HG03108 (cell line): ENCODE data around the gene EPOP.

Source experiments
- ATAC-seq: cut with Tn5 transposase; IDR thresholded peaks from one replicate; pipeline ENCODE4 v1.9.1; 2021; ENCODE audit warnings: moderate library complexity; ENCODE audit not compliant: unreplicated experiment

EPOP gene

GRCh38 chr17:38706505-38707216 is 31.9 kb upstream of the EPOP start:
- ATAC-seq: no peak

DNA sequence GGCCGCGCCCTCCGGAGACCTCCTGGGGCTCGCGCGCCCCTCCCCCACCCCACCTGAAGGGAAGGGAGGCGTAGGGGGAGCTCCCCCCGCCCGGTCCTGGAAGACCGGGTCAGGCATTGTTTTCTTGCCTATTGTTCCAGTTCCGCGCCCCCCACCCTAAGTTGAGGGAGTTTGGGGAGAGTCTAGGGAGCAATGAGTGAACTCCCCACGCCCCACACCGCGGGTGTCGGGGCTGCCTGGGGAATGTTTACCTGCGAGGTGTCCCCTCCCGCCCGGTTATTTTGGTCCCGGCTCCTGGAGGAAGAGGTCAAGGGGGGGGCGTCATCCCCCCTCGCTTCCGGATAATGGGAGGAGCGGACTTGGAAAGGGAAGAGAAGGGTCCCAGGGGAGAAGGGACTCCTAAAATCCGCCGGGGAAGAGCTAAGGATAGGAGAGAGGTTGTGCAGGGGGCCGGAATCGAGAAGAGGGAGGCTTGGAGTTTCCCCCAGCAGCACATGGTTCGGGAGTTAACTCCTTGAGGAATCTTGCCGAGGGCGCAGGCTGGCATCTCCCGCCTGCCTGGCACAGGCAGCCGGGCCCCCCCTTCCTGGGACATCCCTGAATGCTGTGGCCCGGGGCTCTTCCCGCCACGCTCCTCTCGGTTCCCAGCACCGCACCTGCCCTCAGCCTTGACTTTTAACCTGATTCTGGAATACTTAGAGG is 31.2 kb upstream of the EPOP start:
- no peak for ATAC-seq

GRCh38 chr17:38705523-38705802 is 30.7 kb upstream of the EPOP start:
- no peak for ATAC-seq

- ATAC-seq: no peak
Measured at GRCh38 chr17:38704606-38705522, 30.1 kb upstream of the EPOP start, which contains the start of gene MLLT6. Gene MLLT6 (plus strand): TSS chr17:38705273. CDS start chr17:38705633, 360 bp downstream.

DNA sequence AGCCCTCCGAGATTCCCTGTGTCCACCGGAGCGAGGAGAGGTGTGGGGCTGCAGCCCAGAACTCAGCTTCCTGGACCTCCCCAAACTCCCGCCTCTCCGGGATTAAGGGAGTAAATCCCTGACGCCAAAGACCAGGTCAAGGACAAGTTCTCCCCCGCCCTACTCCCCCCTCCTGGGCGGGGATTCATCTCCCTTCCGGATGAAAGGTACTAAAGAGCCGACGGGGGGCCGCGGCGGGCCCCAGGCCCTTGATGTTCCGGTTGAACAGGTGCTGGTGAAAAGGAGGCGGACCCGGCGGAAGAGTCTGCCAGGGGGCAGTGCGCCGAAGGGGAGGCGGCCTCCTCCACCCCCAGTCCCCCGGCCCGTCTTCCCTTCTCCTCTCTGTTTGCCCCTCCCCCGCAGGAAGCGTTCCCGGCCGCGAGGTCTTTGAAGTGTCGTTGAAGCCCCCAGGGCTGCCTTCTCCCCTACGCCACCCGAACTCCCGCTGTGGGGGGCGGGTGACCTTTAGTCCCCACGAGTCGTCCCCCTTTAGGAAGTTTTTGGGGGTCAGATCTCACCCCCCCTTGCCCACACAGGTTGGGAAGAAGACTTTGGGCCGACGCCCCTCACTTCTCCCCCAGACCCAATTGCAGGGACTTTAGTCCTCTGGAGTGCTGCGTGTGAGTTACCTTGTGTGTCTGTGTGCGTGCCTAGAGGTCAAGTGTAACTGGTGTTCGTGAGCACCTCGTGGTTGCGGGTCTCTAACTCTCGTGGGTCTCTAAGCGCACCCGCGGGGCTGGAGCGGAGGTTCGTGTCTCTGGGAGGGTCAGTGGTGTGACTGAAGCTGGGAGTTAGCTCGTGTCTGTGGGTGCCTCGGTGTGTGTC is 29.2 kb upstream of the EPOP start:
- ATAC-seq: peak; percentile 24

DNA sequence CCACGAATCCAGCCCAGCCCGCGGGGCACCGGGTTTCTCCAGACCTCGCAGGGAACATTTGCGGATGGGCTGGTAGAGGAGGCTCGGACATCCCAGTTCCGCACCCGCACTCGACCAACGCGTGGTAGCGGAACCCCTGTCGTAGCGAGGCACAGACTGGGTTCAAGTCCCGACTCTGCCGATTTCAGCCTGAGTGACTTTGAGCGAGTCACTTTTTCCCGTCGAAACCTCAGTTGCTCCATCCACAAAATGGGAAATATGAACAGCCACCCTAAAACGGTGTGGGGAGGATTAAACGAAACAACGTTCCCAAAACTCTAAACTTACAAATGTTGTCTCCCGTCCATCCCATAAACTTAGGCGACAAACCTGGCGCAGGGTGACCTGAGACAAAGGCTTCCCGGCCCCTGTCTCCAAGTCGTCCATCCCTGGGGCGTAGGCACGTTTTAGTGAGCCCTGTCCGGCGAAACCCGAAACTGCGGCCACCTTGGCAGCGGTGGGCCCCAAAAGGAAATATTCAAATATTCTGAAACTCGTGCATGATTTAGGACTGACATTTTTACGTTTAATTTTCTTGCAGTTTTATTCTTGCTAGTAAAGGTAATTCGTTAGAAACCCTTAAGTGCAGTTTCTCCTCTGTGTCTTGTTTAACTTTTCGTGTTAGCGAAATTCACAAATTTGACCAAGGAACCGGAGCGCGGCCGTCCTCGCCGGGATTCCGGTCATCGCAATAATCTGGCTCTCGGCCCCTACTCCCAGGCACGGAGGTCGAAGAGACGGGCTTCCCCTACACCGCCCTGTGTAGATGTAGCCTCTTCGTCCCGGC is 28.4 kb upstream of the EPOP start:
- no peak for ATAC-seq

- ATAC-seq: no peak
Measured at GRCh38 chr17:38702166-38702915, 27.6 kb upstream of the EPOP start.

- ATAC-seq: no peak
Measured at GRCh38 chr17:38701504-38702165, 26.9 kb upstream of the EPOP start.

- no peak for ATAC-seq
Measured at GRCh38 chr17:38698760-38699159, 24.0 kb upstream of the EPOP start.

DNA sequence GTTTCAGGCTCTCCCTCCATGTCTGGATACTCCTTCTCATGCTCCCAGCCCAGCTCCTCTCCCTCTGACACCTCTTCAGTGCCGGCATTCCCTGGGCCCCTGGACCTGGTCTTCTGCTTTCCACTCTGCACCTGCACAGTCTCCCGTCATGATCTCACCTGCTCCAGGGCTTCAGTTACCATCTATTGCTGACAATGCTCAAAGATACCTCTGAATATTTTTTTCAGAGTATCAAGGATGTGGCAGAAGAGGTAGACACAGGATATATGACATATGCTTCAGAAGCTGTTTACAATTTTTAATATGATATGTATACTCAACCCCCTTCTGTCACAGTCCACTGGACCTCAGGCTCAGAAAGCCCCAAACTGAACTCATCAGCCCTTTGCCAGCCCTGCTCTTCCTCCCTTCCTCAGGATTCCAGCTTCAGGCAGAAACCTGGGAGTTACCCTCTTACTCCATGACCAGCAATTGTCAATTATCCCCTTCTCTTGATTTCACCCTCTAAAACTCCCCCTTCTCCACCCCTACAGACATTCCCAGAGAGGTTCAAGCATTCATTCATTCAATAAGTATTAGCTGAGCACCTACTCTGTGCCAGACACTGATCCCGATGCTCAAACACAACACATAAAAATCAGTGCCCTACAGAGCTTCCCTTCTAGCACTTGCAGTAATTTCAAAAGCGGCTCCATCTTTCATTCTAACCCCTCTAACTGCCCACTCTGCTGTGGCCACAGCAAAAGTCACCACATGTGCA is 22.5 kb upstream of the EPOP start:
- ATAC-seq: no peak

- ATAC-seq: no peak
Measured at GRCh38 chr17:38693700-38694329, 19.1 kb upstream of the EPOP start.

- ATAC-seq: no peak
Measured at GRCh38 chr17:38691154-38691553, 16.4 kb upstream of the EPOP start.

DNA sequence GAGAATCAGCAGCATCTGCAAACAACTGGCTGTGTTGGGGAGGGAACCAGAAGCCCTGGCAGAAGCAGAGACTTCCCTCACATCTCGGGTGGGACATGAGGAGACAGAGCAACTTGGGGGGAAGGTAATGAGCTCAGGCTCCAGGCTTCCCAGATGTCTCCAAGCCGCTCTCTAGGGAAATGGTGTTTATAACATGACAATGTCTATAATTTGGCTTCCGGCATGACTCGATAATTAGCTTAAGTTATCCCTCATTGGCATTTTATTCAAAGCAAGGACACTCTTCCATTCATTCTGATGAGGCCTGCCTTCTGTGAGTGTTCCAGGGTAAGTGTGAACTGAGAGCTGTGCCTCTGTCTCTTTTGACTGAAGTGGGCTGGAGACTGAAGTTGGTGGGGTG is 15.6 kb upstream of the EPOP start:
- ATAC-seq: no peak

GRCh38 chr17:38687286-38687685 is 12.5 kb upstream of the EPOP start:
- ATAC-seq: no peak

DNA sequence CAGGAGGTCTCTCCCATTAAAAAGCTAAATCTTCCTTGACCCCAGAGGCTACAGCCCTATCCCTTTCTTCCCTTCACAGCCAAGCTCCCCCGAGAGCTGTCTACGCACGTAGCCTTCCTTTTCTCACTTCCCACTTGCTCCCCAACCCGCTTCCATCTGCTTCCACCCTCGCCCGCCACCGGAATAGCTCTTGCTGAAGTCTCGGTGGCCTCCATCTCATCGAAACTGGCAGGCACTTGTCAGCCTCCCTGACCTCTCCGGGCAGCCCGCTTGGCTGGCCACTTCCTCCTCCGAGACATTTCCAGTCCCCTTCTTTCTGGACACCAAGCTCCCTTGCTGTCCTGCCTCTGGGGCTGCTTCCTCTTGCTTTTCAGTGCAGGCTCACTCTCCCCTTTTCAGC is 10.7 kb upstream of the EPOP start:
- ATAC-seq: no peak

DNA sequence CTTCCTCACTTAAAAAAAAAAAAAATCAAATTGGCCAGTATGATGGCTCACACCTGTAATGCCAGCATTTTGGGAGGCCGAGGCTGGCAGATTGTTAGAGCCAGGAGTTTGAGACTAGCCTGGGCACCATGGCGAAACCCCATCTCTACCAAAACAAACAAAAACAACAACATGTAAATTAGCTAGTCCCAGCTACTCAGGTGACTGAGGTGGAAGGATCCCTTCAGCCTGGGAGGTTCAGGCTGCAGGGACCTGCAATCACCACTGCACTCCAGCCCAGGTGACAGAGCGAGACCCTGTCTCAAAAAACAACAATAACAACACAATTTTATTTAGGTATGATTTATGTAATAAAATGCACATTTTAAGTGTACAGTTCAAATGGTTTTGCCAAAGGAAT is 6.3 kb upstream of the EPOP start:
- ATAC-seq: no peak

DNA sequence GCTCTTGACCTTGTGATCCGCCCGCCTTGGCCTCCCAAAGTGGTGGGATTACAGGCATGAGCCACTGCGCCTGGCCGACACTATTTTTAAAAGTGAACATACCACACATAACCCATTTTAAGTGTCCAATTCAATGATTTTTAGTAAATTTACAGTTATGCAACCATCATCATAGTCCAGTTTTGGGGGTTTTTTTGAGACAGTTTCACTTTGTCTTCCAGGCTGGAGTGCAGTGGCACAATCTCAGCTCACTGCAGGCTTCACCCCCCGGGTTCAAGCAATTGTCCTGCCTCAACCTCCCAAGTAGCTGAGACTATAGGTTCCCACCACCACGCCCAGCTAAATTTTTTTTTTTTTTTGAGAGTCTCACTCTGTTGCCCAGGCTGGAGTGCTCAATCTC is 3.1 kb upstream of the EPOP start:
- ATAC-seq: no peak
